H1 (cell line): ENCODE results near the gene RNF5. TPM values are rescaled to one million over a fixed set of nuclear protein-coding genes. Genes with fewer than 3 reads are reported as not detected.

Experiments
- SIN3A ChIP-seq, 2 experiments: IDR thresholded peaks in 1 of 2; conservative IDR thresholded peaks in 1 of 2; 2 replicates each; pipeline ENCODE4 v1.6.1; 2011 to 2012; ENCODE audit warnings: low read length in 2 of 2, improper control_type of control experiment in 1 of 2, low read depth in 1 of 2, mild to moderate bottlenecking in 1 of 2
- polyA plus RNA-seq, 7 experiments: library from polyadenylated mRNA; depleted of rRNA in 3 of 7; stranded (reverse) in 5 of 7; unstranded in 2 of 7; fragments of >200 nt in 5 of 7; fragments of 200-250 nt in 2 of 7; gene quantifications; 1 replicate in 5 of 7; 2 replicates in 1 of 7; 4 replicates in 1 of 7; pipeline versions ENCODE4 v1.2.1 to v1.2.3, GENCODE V29; 2011 to 2013; ENCODE audit warnings: missing spikeins in 2 of 7, mixed read lengths in 2 of 7
- total RNA-seq: library from RNA; stranded (reverse); fragmentation: NEBNext Ultra II Directional; extraction: Animal tissue kit (Norgen Biotek cat#: 25700); gene quantifications from 2 replicates; pipeline ENCODE4 v1.2.1, GENCODE V29; 2021
- TF ChIP-seq, protein P1 (sequence below): IDR thresholded peaks from 2 replicates; pipeline ENCODE4 v1.6.1; 2011; ENCODE audit warnings: low read length, improper control_type of control experiment

Gene RNF5
- total and polyA plus RNA-seq, 2 of the 8 experiments (the other 6 are each of a cell fraction or from before 2014, with no cell fraction given): 90.0 to 158 TPM

- TF ChIP-seq, protein P1, sequence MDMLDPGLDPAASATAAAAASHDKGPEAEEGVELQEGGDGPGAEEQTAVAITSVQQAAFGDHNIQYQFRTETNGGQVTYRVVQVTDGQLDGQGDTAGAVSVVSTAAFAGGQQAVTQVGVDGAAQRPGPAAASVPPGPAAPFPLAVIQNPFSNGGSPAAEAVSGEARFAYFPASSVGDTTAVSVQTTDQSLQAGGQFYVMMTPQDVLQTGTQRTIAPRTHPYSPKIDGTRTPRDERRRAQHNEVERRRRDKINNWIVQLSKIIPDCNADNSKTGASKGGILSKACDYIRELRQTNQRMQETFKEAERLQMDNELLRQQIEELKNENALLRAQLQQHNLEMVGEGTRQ: no peak
- TF ChIP-seq SIN3A (conservative IDR thresholded peaks at IDR 0.05 in 1 of 2, IDR thresholded peaks at IDR 0.05 in 1 of 2; ENCODE audit: low read depth in 1 of 2, low read length in 2 of 2): no peak
- TF ChIP-seq, all 59 proteins: peak for 0
These were observed 45.3 kb downstream of the RNF5 start, which contains the start of gene NOTCH4 (continued) for GRCh38 chr6:32223258-32224235.
